Neural cell (in vitro differentiated cells): ENCODE results near the gene POLR2J3.
"Not testable (repeated sequence)": the region's sequence is repeated elsewhere in the genome, so short reads cannot be mapped to it uniquely, and the experiment has no call there.

Experiments used
- TF ChIP-seq, protein P1 (sequence below): fragments of 450-650 bp; IDR thresholded peaks from 2 replicates; pipeline ENCODE4 v1.5.1; 2014; ENCODE audit warnings: antibody characterized with exemption, mild to moderate bottlenecking, moderate library complexity; ENCODE audit not compliant: poor library complexity, severe bottlenecking
- TF ChIP-seq, protein P2 (sequence below): IDR thresholded peaks from 2 replicates; pipeline ENCODE4 v1.6.1; 2012; ENCODE audit warnings: borderline replicate concordance

DNA sequence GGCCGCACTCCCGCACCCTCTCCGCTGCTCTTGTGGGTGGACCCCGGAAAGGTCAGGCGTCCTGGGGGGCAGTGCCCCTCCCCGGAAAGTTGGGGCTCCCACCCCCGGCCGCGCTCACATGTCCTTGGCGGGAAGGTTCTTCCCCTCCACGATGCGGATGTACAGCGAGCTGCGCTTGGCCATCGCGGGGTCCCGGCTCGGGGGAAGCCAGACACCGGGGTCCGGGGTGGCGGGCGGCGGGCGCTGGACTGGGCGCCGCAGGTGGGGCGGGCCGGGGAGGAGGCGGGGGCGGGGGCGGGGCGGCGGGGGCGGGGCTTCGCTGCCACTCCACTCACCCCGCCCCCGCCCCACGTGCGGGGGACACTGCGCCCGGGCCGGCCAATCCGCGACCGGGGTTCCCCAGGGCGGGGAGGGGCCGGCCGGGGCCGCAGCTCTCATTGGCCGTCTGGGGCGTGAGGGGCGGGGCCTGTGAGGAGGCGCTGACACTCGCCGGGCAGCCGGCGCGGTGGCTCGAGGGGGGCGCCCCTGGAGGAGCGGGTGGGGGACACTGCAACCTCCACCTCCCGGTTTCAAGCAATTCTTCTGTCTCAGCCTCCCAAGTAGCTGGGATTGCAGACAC lies 44.2 kb upstream of the POLR2J3 start, which contains the start of gene RASA4:
- TF ChIP-seq, protein P1, sequence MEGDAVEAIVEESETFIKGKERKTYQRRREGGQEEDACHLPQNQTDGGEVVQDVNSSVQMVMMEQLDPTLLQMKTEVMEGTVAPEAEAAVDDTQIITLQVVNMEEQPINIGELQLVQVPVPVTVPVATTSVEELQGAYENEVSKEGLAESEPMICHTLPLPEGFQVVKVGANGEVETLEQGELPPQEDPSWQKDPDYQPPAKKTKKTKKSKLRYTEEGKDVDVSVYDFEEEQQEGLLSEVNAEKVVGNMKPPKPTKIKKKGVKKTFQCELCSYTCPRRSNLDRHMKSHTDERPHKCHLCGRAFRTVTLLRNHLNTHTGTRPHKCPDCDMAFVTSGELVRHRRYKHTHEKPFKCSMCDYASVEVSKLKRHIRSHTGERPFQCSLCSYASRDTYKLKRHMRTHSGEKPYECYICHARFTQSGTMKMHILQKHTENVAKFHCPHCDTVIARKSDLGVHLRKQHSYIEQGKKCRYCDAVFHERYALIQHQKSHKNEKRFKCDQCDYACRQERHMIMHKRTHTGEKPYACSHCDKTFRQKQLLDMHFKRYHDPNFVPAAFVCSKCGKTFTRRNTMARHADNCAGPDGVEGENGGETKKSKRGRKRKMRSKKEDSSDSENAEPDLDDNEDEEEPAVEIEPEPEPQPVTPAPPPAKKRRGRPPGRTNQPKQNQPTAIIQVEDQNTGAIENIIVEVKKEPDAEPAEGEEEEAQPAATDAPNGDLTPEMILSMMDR: not testable (repeated sequence)
- TF ChIP-seq, protein P2, sequence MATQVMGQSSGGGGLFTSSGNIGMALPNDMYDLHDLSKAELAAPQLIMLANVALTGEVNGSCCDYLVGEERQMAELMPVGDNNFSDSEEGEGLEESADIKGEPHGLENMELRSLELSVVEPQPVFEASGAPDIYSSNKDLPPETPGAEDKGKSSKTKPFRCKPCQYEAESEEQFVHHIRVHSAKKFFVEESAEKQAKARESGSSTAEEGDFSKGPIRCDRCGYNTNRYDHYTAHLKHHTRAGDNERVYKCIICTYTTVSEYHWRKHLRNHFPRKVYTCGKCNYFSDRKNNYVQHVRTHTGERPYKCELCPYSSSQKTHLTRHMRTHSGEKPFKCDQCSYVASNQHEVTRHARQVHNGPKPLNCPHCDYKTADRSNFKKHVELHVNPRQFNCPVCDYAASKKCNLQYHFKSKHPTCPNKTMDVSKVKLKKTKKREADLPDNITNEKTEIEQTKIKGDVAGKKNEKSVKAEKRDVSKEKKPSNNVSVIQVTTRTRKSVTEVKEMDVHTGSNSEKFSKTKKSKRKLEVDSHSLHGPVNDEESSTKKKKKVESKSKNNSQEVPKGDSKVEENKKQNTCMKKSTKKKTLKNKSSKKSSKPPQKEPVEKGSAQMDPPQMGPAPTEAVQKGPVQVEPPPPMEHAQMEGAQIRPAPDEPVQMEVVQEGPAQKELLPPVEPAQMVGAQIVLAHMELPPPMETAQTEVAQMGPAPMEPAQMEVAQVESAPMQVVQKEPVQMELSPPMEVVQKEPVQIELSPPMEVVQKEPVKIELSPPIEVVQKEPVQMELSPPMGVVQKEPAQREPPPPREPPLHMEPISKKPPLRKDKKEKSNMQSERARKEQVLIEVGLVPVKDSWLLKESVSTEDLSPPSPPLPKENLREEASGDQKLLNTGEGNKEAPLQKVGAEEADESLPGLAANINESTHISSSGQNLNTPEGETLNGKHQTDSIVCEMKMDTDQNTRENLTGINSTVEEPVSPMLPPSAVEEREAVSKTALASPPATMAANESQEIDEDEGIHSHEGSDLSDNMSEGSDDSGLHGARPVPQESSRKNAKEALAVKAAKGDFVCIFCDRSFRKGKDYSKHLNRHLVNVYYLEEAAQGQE: not testable (repeated sequence)
